ENCODE data around the gene PCNX1. TPM values are rescaled to one million over a fixed set of nuclear protein-coding genes. Genes with fewer than 3 reads are reported as not detected.
"Not testable (repeated sequence)": the region's sequence is repeated elsewhere in the genome, so short reads cannot be mapped to it uniquely, and the experiment has no call there.

The PCNX1 gene
- total RNA-seq, 4 donors from 2014 or later = 41.8 to 83.1 (median 50.5) TPM

GRCh38 chr14:70872678-70873020, 34.6 kb upstream of the PCNX1 start:
- Histone ChIP-seq H3K27ac (no peak overlapping the region), H3K27me3 (no peaks in the 10 kb centered on the region), H3K9me3 (peaks cover 0 to 30% (median 3%) of the 10 kb centered on the region in 4 donors), H3K4me3 (no peak overlapping the region), H3K36me3 (no peaks in the 10 kb centered on the region), H3K4me1 (no peaks in the 10 kb centered on the region)
- 56 to 71% methylated on average over 1 of the region's 1 CpG for WGBS, 2 donors
- TF ChIP-seq POLR2A (IDR thresholded peaks at IDR 0.05) = no peak
- TF ChIP-seq, protein P1, sequence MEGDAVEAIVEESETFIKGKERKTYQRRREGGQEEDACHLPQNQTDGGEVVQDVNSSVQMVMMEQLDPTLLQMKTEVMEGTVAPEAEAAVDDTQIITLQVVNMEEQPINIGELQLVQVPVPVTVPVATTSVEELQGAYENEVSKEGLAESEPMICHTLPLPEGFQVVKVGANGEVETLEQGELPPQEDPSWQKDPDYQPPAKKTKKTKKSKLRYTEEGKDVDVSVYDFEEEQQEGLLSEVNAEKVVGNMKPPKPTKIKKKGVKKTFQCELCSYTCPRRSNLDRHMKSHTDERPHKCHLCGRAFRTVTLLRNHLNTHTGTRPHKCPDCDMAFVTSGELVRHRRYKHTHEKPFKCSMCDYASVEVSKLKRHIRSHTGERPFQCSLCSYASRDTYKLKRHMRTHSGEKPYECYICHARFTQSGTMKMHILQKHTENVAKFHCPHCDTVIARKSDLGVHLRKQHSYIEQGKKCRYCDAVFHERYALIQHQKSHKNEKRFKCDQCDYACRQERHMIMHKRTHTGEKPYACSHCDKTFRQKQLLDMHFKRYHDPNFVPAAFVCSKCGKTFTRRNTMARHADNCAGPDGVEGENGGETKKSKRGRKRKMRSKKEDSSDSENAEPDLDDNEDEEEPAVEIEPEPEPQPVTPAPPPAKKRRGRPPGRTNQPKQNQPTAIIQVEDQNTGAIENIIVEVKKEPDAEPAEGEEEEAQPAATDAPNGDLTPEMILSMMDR (IDR thresholded peaks at IDR 0.05) = no peak
- no peak for TF ChIP-seq EP300 (IDR thresholded peaks at IDR 0.05)
- DNase-seq (ENCODE audit: low spot score in 2 of 2) = no peak

GRCh38 chr14:70873627-70874026, 33.6 kb upstream of the PCNX1 start:
- no peak for DNase-seq (ENCODE audit: low spot score in 2 of 2)
- H3K36me3 ChIP-seq = no peaks in the 10 kb centered on the region
- no peaks in the 10 kb centered on the region for H3K4me1 ChIP-seq
- H3K4me3 ChIP-seq = no peak overlapping the region
- TF ChIP-seq, protein P1 (IDR thresholded peaks at IDR 0.05) = no peak
- no peak for TF ChIP-seq POLR2A (IDR thresholded peaks at IDR 0.05)
- no peak for TF ChIP-seq EP300 (IDR thresholded peaks at IDR 0.05)
- H3K9me3 ChIP-seq = peaks cover 0 to 30% (median 3%) of the 10 kb centered on the region in 4 donors
- 33 to 47% methylated on average over 4 of the region's 4 CpGs for WGBS, 2 donors
- no peaks in the 10 kb centered on the region for H3K27me3 ChIP-seq
- no peak overlapping the region for H3K27ac ChIP-seq

- H3K36me3 ChIP-seq; H3K4me3 ChIP-seq; H3K27me3 ChIP-seq; H3K4me1 ChIP-seq; DNase-seq (ENCODE audit: low spot score in 2 of 2); H3K27ac ChIP-seq: not testable (repeated sequence)
- WGBS, 2 donors = 74 to 80% methylated on average over 6 of the region's 6 CpGs
- H3K9me3 ChIP-seq = peaks cover 0 to 18% (median 2%) of the 10 kb centered on the region in 4 donors
These were observed 31.3 kb upstream of the PCNX1 start for GRCh38 chr14:70875811-70876460.

DNA sequence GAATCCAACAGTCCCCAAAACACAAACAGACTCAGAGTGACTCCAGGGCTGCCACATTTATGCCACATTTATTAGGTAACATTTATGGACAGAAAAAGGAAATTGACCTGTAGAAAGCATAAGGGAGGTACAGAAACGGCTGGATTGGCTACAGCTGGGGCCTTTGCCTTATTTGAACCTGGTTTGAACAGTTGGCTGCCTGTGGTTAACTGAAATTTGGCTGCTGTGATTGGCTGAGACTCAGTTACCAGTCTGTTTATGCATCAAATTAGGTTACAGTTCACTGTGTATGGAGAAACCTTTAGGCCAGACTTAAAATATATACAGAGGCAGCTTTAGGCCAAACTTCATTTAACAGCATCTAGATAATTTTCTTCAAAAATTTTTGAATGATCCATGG, 27.8 kb upstream of the PCNX1 start:
- TF ChIP-seq POLR2A (IDR thresholded peaks at IDR 0.05) = no peak
- no peak for TF ChIP-seq EP300 (IDR thresholded peaks at IDR 0.05)
- TF ChIP-seq, protein P1 (IDR thresholded peaks at IDR 0.05) = no peak
- Histone ChIP-seq H3K9me3 (no peaks in the 10 kb centered on the region), H3K27me3 (no peaks in the 10 kb centered on the region), H3K27ac (no peak overlapping the region), H3K4me3 (no peak overlapping the region), H3K36me3 (no peaks in the 10 kb centered on the region), H3K4me1 (peaks cover 0 to 4% (median 0%) of the 10 kb centered on the region in 4 donors)
- DNase-seq (ENCODE audit: low spot score in 2 of 2) = no peak
- WGBS, 2 donors = 42 to 44% methylated on average over 1 of the region's 1 CpG

GRCh38 chr14:70880888-70881287, 26.4 kb upstream of the PCNX1 start:
- H3K4me3 ChIP-seq; H3K36me3 ChIP-seq; H3K9me3 ChIP-seq; H3K27me3 ChIP-seq; DNase-seq (ENCODE audit: low spot score in 2 of 2); H3K27ac ChIP-seq; H3K4me1 ChIP-seq: not testable (repeated sequence)
- WGBS, 2 donors = 86 to 94% methylated on average over 1 of the region's 1 CpG

- Histone ChIP-seq H3K9me3 (no peaks in the 10 kb centered on the region), H3K27me3 (no peaks in the 10 kb centered on the region), H3K36me3 (no peaks in the 10 kb centered on the region), H3K27ac (no peak overlapping the region), H3K4me3 (no peak overlapping the region), H3K4me1 (peaks cover 0 to 8% (median 0%) of the 10 kb centered on the region in 4 donors)
- WGBS, 2 donors = 85 to 89% methylated on average over 7 of the region's 7 CpGs
- TF ChIP-seq POLR2A (IDR thresholded peaks at IDR 0.05) = no peak
- TF ChIP-seq, protein P1 (IDR thresholded peaks at IDR 0.05) = no peak
- no peak for TF ChIP-seq EP300 (IDR thresholded peaks at IDR 0.05)
- no peak for DNase-seq (ENCODE audit: low spot score in 2 of 2)
These were observed 25.6 kb upstream of the PCNX1 start for GRCh38 chr14:70881549-70882177.

All from tibial nerve (tissue), 4 donors.